Embryonic facial prominence (tissue), 1 donor: Measurements from ENCODE around the gene PTPN9.
A peak's percentile ranks its signal among the peaks of the same experiment; 100 is the strongest.
"Not testable (repeated sequence)": the region's sequence is repeated elsewhere in the genome, so short reads cannot be mapped to it uniquely, and the experiment has no call there.

ENCODE experiments used
- DNase-seq: peaks from one replicate; pipeline ENCODE4 v3.0.0-alpha.2; 2016; ENCODE audit errors: extremely low spot score

The PTPN9 gene

DNA sequence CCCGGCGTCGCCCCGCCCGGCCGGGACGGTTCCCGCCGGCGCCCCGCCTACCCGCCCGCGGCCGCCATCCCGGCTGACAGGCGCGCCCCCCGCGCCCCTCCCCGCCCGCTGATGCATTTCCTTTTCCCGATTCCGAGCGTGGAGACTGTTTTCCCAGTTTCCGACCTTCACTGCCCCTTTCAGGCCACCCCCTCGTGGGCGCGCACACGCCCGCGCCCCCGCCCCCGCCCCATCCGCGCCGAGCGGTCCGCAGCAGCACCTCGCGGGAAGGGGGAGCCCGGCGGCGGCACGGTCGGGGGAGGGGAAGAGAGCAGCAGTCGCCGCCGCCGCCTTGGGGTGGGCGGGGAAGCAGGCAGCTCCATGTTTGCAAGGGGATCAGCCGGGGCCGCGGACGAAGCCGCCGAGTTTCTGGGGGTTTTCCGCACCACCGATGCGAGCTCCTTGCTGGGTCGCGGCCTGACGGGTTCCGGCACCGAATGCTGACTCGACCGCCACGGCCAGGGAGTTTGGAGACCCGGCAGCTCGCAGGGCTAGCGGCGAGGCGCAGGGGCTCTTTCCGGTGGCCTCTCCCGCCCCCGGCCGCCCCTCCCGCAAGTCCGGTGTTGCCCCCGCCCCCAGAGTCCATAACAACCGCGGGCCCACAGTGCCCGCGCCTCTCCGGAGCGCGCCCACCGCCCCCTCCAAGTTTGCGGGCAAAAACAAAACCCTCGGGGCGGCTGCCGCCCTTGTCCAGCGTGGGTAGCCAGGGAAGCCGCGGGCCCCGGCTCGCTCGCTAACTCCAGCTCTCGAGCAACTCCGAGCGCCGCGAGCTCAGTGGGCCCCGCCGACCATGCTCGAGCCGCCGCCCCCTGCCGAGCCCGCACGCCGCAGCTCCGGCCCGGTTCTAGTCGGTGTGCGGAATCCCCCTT is 124.4 kb downstream of the PTPN9 start:
- peak; percentile 34 for DNase-seq

- DNase-seq, result peak; percentile 100
Observed at GRCh38 chr15:75453703-75454470, 125.2 kb downstream of the PTPN9 start.

- DNase-seq, result no peak
Observed at GRCh38 chr15:75452865-75453702, 126.0 kb downstream of the PTPN9 start.

- DNase-seq, result peak; percentile 82
Observed at GRCh38 chr15:75452364-75452864, 126.7 kb downstream of the PTPN9 start.

- DNase-seq, result peak; percentile 99
Observed at GRCh38 chr15:75451674-75452363, 127.3 kb downstream of the PTPN9 start, which contains the start of gene SIN3A. TSS of gene SIN3A (minus strand) at chr15:75451690. CDS start at chr15:75430375, 21,315 bp downstream.

GRCh38 chr15:75451202-75451673 is 127.9 kb downstream of the PTPN9 start:
- DNase-seq, result no peak

DNA sequence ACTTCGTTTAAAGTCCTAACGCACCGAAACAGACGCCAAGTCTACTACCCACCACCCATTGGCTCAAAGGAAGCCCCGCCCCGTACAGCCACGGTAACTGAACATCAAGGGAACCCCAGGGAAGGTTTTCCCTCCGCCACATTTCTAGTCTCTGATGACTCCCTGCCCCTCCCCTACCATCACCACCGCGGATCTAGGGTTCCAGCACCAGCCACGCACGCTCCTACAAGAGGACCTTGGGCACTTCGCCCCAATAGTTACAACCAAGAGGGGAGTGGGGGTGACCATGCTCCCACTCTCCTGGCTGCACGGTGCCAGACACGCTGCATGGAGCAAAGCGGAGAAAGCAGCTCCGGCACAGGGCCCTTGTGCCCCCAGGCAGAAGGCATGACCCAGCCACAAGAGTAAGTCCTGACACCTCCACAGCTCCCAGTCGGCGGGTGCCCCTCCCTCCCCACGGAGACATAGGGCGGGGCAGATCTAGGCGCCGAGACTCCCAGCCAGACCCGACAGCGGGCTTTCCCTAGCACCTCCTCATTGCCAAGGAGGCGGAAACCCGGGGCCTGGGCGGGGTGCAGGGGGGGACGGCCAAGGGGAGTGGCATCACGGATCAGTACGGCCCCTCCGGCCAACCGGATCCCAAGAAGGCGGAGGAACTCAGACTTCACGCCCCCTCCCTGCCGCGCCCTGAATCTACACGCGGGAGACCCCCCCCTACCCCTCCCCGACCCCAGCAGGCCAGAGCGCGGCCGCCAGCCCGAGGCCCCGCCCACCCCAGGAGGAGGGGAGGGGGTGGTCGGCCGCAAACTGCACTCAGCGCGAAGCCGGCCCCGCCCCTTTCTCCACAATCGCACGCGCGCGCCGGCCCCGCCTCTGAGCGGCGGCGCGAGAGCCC is 128.6 kb downstream of the PTPN9 start:
- DNase-seq, result peak; percentile 94

DNA sequence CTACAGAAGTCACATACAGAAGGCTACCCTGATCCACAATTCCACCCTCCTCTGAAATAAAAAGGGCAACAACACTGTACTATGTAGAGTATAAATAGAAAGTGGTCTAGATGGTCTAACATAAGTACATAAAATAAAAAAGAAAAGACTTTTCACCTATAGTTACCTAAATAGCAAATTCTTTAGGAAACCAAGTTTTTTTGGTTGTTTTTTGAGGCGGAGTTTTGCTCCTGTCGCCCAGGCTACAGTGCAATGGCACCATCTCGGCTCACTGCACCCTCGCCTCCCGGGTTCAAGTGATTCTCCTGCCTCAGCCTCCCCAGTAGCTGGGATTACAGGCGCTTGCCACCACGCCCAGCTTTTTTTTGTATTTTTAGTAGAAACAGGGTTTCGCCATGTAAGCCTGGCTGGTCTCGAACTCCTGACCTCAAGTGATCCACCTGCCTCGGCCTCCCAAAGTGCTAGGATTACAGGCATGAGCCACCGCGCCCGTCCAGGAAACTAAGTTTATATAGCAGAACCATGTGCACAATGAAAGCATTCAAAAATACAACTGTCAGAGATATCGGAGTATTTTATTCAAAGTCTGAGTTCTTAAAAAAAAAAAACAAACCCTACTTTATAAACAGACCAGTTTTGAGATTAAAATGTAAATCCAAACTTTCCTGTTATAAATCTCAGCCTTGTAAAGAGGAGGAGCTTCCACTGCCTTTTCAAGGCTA is 129.4 kb downstream of the PTPN9 start:
- no peak for DNase-seq

DNA sequence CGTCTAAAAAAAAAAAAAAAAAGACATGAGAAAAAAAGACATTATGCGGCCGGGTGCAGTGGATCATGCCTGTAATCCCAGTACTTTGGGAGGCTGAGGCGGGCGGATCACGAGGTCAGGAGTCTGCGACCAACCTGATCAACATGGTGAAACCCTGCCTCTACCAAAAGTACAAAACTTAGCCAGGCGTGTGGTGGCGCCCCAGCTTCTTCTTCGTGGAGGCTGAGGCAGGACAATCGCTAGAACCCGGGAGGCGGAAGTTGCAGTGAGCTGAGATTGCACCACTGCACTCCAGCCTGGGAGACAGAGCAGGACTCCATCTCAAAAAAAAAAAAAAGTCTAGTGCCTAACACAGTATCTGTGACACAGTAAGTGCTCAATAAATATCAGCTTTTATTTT is 130.9 kb downstream of the PTPN9 start:
- not testable (repeated sequence) for DNase-seq

DNA sequence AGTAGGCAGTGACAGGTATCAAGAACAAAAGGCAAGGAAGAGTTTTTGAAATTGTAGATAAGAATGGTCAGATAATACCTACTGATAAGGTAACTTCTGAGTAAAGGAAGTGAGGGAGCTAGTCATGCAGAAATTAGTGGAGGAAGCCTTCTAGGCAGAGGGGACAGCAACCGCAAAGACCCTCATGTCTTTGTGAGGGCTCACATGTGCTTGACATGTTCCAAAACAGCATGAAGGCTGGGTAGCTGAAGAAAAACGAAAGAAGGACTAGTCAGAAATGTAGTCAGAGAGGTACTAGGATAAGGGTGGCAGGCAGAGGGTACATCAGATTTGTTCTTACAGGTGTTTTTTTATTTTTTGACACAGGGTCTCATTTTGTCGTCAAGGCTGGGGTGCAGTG is 133.0 kb downstream of the PTPN9 start:
- DNase-seq, result no peak

DNA sequence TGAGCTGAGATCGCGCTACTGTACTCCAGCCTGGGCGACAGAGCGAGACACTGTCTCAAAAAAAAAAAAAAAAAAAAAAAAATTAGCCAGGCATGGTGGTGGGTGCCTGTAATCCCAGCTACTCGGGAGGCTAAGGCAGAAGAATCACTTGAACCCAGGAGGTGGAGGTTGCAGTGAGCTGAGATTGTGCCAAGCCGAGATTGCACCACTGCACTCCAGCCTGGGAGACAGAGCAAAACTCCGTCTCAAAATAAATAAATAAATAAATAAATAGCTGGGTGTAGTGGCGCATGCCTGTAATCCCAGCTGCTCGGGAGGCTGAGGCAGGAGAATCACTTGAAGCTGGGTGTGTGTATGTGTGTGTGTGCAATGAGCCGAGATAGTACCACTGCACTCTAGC is 133.8 kb downstream of the PTPN9 start:
- DNase-seq, result not testable (repeated sequence)

GRCh38 chr15:75443972-75444453 is 135.1 kb downstream of the PTPN9 start:
- not testable (repeated sequence) for DNase-seq

DNA sequence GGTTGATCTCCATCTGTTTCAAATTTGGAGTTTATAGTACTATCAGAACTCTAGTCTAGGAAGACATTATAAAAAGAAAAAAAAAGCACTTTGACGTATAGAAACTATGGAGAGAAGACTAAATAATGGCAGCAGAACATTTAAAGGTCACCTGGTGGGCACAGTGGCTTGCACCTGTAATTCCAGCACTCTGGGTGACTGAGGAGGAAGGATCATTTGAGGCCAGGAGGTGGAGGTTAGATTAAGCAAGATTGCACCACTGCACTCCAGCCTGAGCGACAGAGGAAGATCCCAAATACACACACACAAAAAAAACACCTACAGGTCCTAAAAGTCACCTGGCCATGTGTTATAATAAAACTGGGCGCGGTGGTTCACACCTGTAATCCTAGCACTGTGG is 141.4 kb downstream of the PTPN9 start:
- DNase-seq, result no peak

DNA sequence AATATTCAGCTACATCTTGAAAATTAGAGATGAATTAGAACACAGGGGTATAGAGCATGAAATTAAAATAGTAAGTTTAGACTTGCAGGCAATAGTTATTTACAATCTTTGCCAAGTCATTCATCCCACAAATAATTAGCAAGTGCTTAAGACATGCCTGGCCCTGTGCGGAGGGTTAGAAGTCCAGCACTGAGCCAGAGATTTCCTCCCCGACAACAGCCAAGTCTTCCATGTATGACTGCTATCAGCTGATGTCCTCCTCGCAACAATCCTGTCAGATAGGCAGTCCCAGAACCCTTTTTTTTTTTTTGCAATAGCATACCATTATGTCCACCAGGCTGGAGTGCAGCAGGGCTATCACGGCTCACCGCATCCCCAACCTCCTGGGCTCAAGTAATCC is 142.2 kb downstream of the PTPN9 start:
- no peak for DNase-seq

- DNase-seq, result no peak
Observed at GRCh38 chr15:75431682-75432081, 147.4 kb downstream of the PTPN9 start.

GRCh38 chr15:75431270-75431669 is 147.8 kb downstream of the PTPN9 start:
- DNase-seq, result no peak

DNA sequence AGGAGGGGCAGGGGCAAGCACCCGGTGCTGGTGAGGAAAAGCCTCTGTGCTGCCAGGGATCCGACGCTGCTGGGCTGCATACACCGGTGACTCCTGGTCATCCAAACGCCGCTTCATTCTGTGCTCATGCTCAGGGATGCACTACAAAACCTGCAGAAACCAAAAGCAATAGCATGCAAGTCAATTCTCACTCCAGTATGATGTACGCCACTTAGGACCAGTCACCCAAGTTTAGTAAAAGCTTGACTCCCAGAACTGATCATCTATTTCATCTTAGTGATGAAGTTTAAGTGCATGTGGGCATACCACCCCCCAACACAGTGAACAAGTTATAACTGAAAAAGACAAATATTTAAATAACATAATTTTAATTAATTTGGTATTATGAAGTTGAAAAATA is 148.9 kb downstream of the PTPN9 start:
- no peak for DNase-seq

DNA sequence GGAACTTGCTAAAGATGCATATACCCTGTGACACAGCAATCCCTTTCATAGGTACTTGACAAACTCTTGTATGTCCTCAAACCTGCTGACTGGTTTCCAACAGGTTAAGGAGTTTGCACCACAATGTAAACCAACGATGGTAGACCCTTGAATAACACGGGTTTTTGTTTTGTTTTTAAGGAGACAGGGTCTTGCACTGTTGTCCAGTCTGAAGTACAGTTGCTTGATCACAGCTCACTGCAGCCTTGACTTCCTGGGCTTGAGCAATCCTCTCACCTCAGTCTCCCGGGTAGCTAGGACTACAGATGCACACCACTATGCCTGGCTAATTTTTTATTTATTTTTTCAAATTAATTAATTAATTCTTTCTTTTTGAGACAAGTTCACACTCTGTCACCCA is 151.0 kb downstream of the PTPN9 start:
- no peak for DNase-seq

DNA sequence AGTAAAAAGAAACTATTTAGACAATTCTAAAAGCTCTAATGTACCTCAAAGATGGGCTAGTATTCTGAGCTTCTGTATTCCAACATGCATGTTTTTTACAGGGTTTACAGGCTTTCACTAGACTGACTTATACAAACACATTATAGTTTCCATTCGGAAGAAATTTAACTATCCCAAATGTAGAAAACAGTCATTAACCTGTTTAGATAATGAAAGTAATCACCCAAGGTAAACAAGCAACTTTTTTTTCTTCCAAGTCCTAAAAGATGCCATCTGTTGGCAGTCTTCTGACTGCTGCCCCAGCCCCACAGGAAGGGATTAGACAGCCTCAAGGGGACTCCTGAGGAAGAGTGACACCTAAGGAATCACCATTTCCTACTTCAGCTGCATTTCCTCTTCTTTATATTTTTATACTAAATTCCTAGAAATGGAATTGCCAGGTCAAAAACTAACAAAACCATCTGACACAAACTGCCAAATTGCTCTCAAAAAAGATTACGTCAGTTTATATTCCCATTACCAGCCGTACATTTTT is 153.1 kb downstream of the PTPN9 start:
- DNase-seq, result no peak
